ENCODE measurements around the gene FAM216B. TPM values are rescaled to one million over a fixed set of nuclear protein-coding genes. Genes with fewer than 3 reads are reported as not detected.

Gene FAM216B
- not detected in 2 replicates for total RNA-seq

- no peak for DNase-seq (ENCODE audit: low spot score)
- Mint-ChIP-seq H3K27me3 (ENCODE audit: low read depth) (peaks cover 16% of the 10 kb centered on the region), H3K4me1 (ENCODE audit: low read depth) (no peaks in the 10 kb centered on the region), H3K36me3 (ENCODE audit: low read depth) (no peaks in the 10 kb centered on the region), H3K27ac (no peak within 1 kb of the TSS), H3K9me3 (no peaks in the 10 kb centered on the region), H3K4me3 (ENCODE audit: low read depth) (no peak within 1 kb of the TSS)
- intact Hi-C loops (cut with micrococcal nuclease), result no loop called here
Observed at GRCh38 chr13:42781352-42781751, at the start of gene FAM216B. Gene FAM216B (plus strand): TSS chr13:42781584. CDS start chr13:42784068, 2,484 bp downstream.

GRCh38 chr13:42732073-42732472 lies 49.3 kb upstream of the FAM216B start:
- Mint-ChIP-seq H3K9me3 (no peaks in the 10 kb centered on the region), H3K27me3 (ENCODE audit: low read depth) (peaks cover 20% of the 10 kb centered on the region), H3K27ac (no peak overlapping the region), H3K4me3 (ENCODE audit: low read depth) (no peak overlapping the region), H3K4me1 (ENCODE audit: low read depth) (no peaks in the 10 kb centered on the region), H3K36me3 (ENCODE audit: low read depth) (no peaks in the 10 kb centered on the region)
- no peak for DNase-seq (ENCODE audit: low spot score)
- intact Hi-C loops (cut with micrococcal nuclease), result no loop called here

GRCh38 chr13:42733046-42733445 lies 48.3 kb upstream of the FAM216B start:
- peaks cover 23% of the 10 kb centered on the region for H3K27me3 Mint-ChIP-seq (ENCODE audit: low read depth)
- H3K4me3 Mint-ChIP-seq (ENCODE audit: low read depth), result no peak overlapping the region
- H3K9me3 Mint-ChIP-seq, result no peaks in the 10 kb centered on the region
- no peaks in the 10 kb centered on the region for H3K4me1 Mint-ChIP-seq (ENCODE audit: low read depth)
- H3K36me3 Mint-ChIP-seq (ENCODE audit: low read depth), result no peaks in the 10 kb centered on the region
- intact Hi-C loops (cut with micrococcal nuclease), result no loop called here
- no peak overlapping the region for H3K27ac Mint-ChIP-seq
- no peak for DNase-seq (ENCODE audit: low spot score)

DNA sequence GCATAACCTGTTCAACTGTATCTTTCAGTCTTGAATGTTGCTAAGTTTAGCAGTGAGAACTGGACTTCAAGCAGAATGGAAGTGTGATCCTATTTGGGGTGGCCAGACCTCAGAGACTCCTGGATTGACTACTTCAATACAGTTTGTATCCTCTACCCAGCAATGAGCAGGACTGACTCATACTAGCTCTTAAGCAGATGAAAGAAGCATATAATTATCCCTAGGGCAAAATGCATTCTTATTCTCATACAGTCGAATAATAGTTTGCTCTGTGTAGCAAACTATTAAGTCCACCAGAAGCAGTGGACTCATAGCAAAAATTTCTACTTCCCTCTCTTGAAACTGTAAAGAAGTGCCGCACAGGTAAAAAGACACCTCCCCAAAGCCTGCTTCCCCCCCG lies 46.4 kb upstream of the FAM216B start:
- Mint-ChIP-seq H3K4me1 (ENCODE audit: low read depth) (no peaks in the 10 kb centered on the region), H3K9me3 (no peaks in the 10 kb centered on the region), H3K27me3 (ENCODE audit: low read depth) (peaks cover 24% of the 10 kb centered on the region), H3K27ac (no peak overlapping the region), H3K36me3 (ENCODE audit: low read depth) (no peaks in the 10 kb centered on the region), H3K4me3 (ENCODE audit: low read depth) (no peak overlapping the region)
- DNase-seq (ENCODE audit: low spot score), result no peak
- intact Hi-C loops (cut with micrococcal nuclease), result no loop called here

- intact Hi-C loops (cut with micrococcal nuclease), result no loop called here
- Mint-ChIP-seq H3K36me3 (ENCODE audit: low read depth) (no peaks in the 10 kb centered on the region), H3K4me3 (ENCODE audit: low read depth) (no peak overlapping the region), H3K27me3 (ENCODE audit: low read depth) (peaks cover 13% of the 10 kb centered on the region), H3K4me1 (ENCODE audit: low read depth) (no peaks in the 10 kb centered on the region), H3K27ac (no peak overlapping the region), H3K9me3 (no peaks in the 10 kb centered on the region)
- DNase-seq (ENCODE audit: low spot score), result no peak
Observed at GRCh38 chr13:42740753-42741152, 40.6 kb upstream of the FAM216B start.

DNA sequence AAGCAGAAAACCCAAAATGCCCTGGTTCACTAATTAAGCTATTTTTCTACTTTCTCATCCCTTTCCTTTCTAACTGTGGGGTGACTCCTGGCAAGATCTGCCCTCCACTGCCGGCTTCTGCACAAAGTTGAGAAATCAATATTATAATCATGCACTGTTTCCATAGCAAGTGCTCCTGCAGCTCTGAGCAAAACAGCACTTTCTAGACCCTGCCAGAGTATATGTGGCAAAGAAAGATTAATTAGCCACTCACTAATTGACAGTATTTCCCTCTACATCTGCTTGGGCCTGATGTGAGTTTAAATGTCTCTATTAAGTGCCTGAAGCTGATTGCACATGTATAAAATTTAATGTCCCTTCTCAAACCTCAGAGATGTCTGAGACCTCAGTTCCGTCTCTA lies 39.5 kb upstream of the FAM216B start:
- H3K36me3 Mint-ChIP-seq (ENCODE audit: low read depth), result no peaks in the 10 kb centered on the region
- no peak overlapping the region for H3K4me3 Mint-ChIP-seq (ENCODE audit: low read depth)
- no peak overlapping the region for H3K27ac Mint-ChIP-seq
- peaks cover 13% of the 10 kb centered on the region for H3K27me3 Mint-ChIP-seq (ENCODE audit: low read depth)
- H3K9me3 Mint-ChIP-seq, result no peaks in the 10 kb centered on the region
- no peaks in the 10 kb centered on the region for H3K4me1 Mint-ChIP-seq (ENCODE audit: low read depth)
- no peak for DNase-seq (ENCODE audit: low spot score)
- intact Hi-C loops (cut with micrococcal nuclease), result no loop called here

GRCh38 chr13:42745655-42746054 lies 35.7 kb upstream of the FAM216B start:
- no peak overlapping the region for H3K4me3 Mint-ChIP-seq (ENCODE audit: low read depth)
- DNase-seq (ENCODE audit: low spot score), result no peak
- intact Hi-C loops (cut with micrococcal nuclease), result no loop called here
- no peak overlapping the region for H3K27ac Mint-ChIP-seq
- no peaks in the 10 kb centered on the region for H3K9me3 Mint-ChIP-seq
- peaks cover 8% of the 10 kb centered on the region for H3K27me3 Mint-ChIP-seq (ENCODE audit: low read depth)
- no peaks in the 10 kb centered on the region for H3K36me3 Mint-ChIP-seq (ENCODE audit: low read depth)
- no peaks in the 10 kb centered on the region for H3K4me1 Mint-ChIP-seq (ENCODE audit: low read depth)

DNA sequence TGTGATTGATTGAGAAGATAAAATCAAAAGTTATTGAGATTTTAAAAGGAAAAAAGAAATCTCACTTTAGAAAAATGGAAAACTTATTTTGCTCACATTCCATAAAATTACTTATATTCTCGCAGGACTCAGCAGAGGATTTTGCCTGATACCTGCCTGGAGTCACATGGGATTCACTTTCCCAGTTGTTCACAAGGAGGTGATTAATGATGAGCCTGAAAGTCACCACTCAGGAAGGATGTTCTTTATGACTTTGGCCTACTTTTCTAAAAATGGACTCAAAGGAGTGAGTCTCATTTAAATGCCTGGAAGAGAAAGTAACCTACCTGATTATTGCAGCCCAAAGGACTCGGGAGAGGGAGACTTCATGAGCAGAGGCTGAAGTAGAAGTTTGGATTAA lies 34.5 kb upstream of the FAM216B start:
- Mint-ChIP-seq H3K27ac (no peak overlapping the region), H3K4me3 (ENCODE audit: low read depth) (no peak overlapping the region), H3K36me3 (ENCODE audit: low read depth) (no peaks in the 10 kb centered on the region), H3K4me1 (ENCODE audit: low read depth) (no peaks in the 10 kb centered on the region), H3K9me3 (no peaks in the 10 kb centered on the region), H3K27me3 (ENCODE audit: low read depth) (peaks cover 8% of the 10 kb centered on the region)
- DNase-seq (ENCODE audit: low spot score), result no peak
- intact Hi-C loops (cut with micrococcal nuclease), result no loop called here

DNA sequence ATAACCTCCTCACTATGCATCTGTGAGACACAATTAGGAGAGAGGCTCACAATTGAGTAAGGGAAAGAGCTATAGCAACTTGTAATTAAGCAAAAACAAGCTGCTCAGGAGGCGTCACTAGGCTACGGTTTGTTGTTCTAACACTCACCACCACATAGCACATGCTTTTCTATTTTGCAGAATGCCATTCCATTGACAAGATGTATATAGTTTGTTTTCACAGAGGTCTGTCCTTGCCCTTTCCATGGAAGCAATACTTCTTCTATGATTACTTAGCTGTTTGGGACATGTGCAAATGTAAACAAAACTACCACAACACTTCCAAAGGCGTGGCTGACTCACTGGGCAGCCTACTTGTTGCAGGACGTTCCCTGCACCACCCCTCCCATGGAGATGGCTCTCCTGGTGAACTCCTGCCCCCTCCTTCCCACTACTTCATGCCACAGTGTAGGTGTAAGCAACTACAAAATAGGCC lies 33.9 kb upstream of the FAM216B start:
- intact Hi-C loops (cut with micrococcal nuclease), result no loop called here
- H3K4me3 Mint-ChIP-seq (ENCODE audit: low read depth), result no peak overlapping the region
- H3K4me1 Mint-ChIP-seq (ENCODE audit: low read depth), result no peaks in the 10 kb centered on the region
- H3K9me3 Mint-ChIP-seq, result no peaks in the 10 kb centered on the region
- peaks cover 8% of the 10 kb centered on the region for H3K27me3 Mint-ChIP-seq (ENCODE audit: low read depth)
- H3K36me3 Mint-ChIP-seq (ENCODE audit: low read depth), result no peaks in the 10 kb centered on the region
- no peak overlapping the region for H3K27ac Mint-ChIP-seq
- no peak for DNase-seq (ENCODE audit: low spot score)

- no peaks in the 10 kb centered on the region for H3K36me3 Mint-ChIP-seq (ENCODE audit: low read depth)
- no peak overlapping the region for H3K4me3 Mint-ChIP-seq (ENCODE audit: low read depth)
Observed at GRCh38 chr13:42750794-42751193, 30.6 kb upstream of the FAM216B start.

GRCh38 chr13:42751693-42752092 lies 29.7 kb upstream of the FAM216B start:
- Mint-ChIP-seq H3K4me3 (ENCODE audit: low read depth) (no peak overlapping the region), H3K27me3 (ENCODE audit: low read depth) (peaks cover 8% of the 10 kb centered on the region), H3K27ac (no peak overlapping the region), H3K36me3 (ENCODE audit: low read depth) (no peaks in the 10 kb centered on the region), H3K9me3 (no peaks in the 10 kb centered on the region), H3K4me1 (ENCODE audit: low read depth) (no peaks in the 10 kb centered on the region)
- intact Hi-C loops (cut with micrococcal nuclease), result no loop called here
- DNase-seq (ENCODE audit: low spot score), result no peak

More at GRCh38 chr13:42750794-42751193, 30.6 kb upstream of the FAM216B start:
- Mint-ChIP-seq H3K27ac (no peak overlapping the region), H3K9me3 (no peaks in the 10 kb centered on the region), H3K27me3 (ENCODE audit: low read depth) (peaks cover 8% of the 10 kb centered on the region), H3K4me1 (ENCODE audit: low read depth) (no peaks in the 10 kb centered on the region)
- DNase-seq (ENCODE audit: low spot score), result no peak
- intact Hi-C loops (cut with micrococcal nuclease), result no loop called here

- no peaks in the 10 kb centered on the region for H3K4me1 Mint-ChIP-seq (ENCODE audit: low read depth)
- no peaks in the 10 kb centered on the region for H3K9me3 Mint-ChIP-seq
- intact Hi-C loops (cut with micrococcal nuclease), result no loop called here
- H3K4me3 Mint-ChIP-seq (ENCODE audit: low read depth), result no peak overlapping the region
- no peak for DNase-seq (ENCODE audit: low spot score)
- no peak overlapping the region for H3K27ac Mint-ChIP-seq
- peaks cover 7% of the 10 kb centered on the region for H3K27me3 Mint-ChIP-seq (ENCODE audit: low read depth)
- H3K36me3 Mint-ChIP-seq (ENCODE audit: low read depth), result no peaks in the 10 kb centered on the region
Observed at GRCh38 chr13:42752731-42753130, 28.7 kb upstream of the FAM216B start.

- intact Hi-C loops (cut with micrococcal nuclease), result no loop called here
- peaks cover 6% of the 10 kb centered on the region for H3K27me3 Mint-ChIP-seq (ENCODE audit: low read depth)
- no peaks in the 10 kb centered on the region for H3K36me3 Mint-ChIP-seq (ENCODE audit: low read depth)
- no peak for DNase-seq (ENCODE audit: low spot score)
- H3K9me3 Mint-ChIP-seq, result no peaks in the 10 kb centered on the region
- no peaks in the 10 kb centered on the region for H3K4me1 Mint-ChIP-seq (ENCODE audit: low read depth)
- H3K4me3 Mint-ChIP-seq (ENCODE audit: low read depth), result no peak overlapping the region
- no peak overlapping the region for H3K27ac Mint-ChIP-seq
Observed at GRCh38 chr13:42753697-42754096, 27.7 kb upstream of the FAM216B start.
